K562 (cell line): ENCODE data around the gene GARIN5B. TPM values are rescaled to one million over a fixed set of nuclear protein-coding genes. Genes with fewer than 3 reads are reported as not detected.

Experiments
- BRD4 ChIP-seq: fragments of 200-600 bp; sonication (generic); IDR thresholded peaks from 2 replicates; pipeline ENCODE4 v1.6.1; 2017; ENCODE audit warnings: inconsistent platforms
- CHAMP1 ChIP-seq: fragments of 450-650 bp; IDR thresholded peaks from 2 replicates; pipeline ENCODE4 v1.6.1; 2016; ENCODE audit warnings: mild to moderate bottlenecking
- CREB3 ChIP-seq: fragments of 450-650 bp; conservative IDR thresholded peaks from 2 replicates; pipeline ENCODE4 v1.6.1; 2016; ENCODE audit warnings: missing genetic modification characterization, low read depth, mild to moderate bottlenecking, missing compliant biosample characterization, moderate library complexity
- CTCF ChIP-seq, 3 experiments: IDR thresholded peaks in 2 of 3; conservative IDR thresholded peaks in 1 of 3; 2 replicates each; pipeline ENCODE4 v1.5.1; 2011 to 2012; ENCODE audit warnings: low read length in 3 of 3, mild to moderate bottlenecking in 3 of 3, control low read depth in 2 of 3, improper control_type of control experiment in 1 of 3, inconsistent platforms in 1 of 3, low read depth in 1 of 3, mixed read lengths in 1 of 3, moderate library complexity in 1 of 3; ENCODE audit not compliant: insufficient read depth in 2 of 3
- DDX20 ChIP-seq: fragments of 450-650 bp; IDR thresholded peaks from 2 replicates; pipeline ENCODE4 v1.6.1; 2016; ENCODE audit warnings: missing genetic modification characterization, low read depth, mild to moderate bottlenecking, missing compliant biosample characterization, moderate library complexity
- ID3 ChIP-seq, 2 experiments: fragments of 250-450 bp in 1 of 2; fragments of 450-650 bp in 1 of 2; sonication (Bioruptor Pico) in 1 of 2; IDR thresholded peaks; 2 replicates each; pipeline versions ENCODE4 v1.6.1 to v1.8.0; 2016 to 2021; ENCODE audit warnings: mild to moderate bottlenecking in 2 of 2, moderate library complexity in 2 of 2, missing compliant biosample characterization in 1 of 2, missing genetic modification characterization in 1 of 2
- KAT8 ChIP-seq: fragments of 450-650 bp; IDR thresholded peaks from 2 replicates; pipeline ENCODE4 v1.6.1; 2016; ENCODE audit warnings: low read depth, mild to moderate bottlenecking
- KLF1 ChIP-seq: fragments of 450-650 bp; IDR thresholded peaks from 2 replicates; pipeline ENCODE4 v1.6.1; 2016; ENCODE audit warnings: missing genetic modification characterization, missing compliant biosample characterization
- MAFG ChIP-seq: fragments of 450-650 bp; conservative IDR thresholded peaks from 2 replicates; pipeline ENCODE4 v1.6.1; 2016; ENCODE audit warnings: missing genetic modification characterization, missing compliant biosample characterization
- PHF21A ChIP-seq: fragments of 450-650 bp; IDR thresholded peaks from 2 replicates; pipeline ENCODE4 v1.6.1; 2017; ENCODE audit warnings: low read depth, borderline replicate concordance
- RCOR1 ChIP-seq, 2 experiments: IDR thresholded peaks; 2 replicates each; pipeline ENCODE4 v1.6.1; 2012; ENCODE audit warnings: low read depth in 2 of 2, low read length in 2 of 2, borderline replicate concordance in 1 of 2, improper control_type of control experiment in 1 of 2
- ZFX ChIP-seq: sonication (generic); formaldehyde crosslinking; IDR thresholded peaks from 2 replicates; pipeline ENCODE4 v1.8.0; 2022; ENCODE audit warnings: mild to moderate bottlenecking, missing genetic modification reagents, moderate library complexity
- polyA plus RNA-seq, 8 experiments: library from polyadenylated mRNA; depleted of rRNA in 4 of 8; stranded (reverse) in 5 of 8; unstranded in 3 of 8; fragments of >200 nt; fragmentation: Nextera tagmentation in 2 of 8; fragmentation: Illumina TruSeq in 1 of 8; extraction: Ambion mirVana in 2 of 8; extraction: Trizol in 1 of 8; gene quantifications; 2 replicates each; pipeline versions ENCODE4 v1.2.1 to v1.2.3, GENCODE V29; 2011 to 2014; ENCODE audit warnings: inconsistent platforms in 1 of 8, missing spikeins in 1 of 8
- total RNA-seq, 7 experiments: library from RNA; depleted of rRNA in 6 of 7; stranded (reverse); fragments of >200 nt in 6 of 7; fragmentation: Illumina TruSeq in 2 of 7; extraction: Trizol in 2 of 7; gene quantifications; 2 replicates each; pipeline versions ENCODE4 v1.2.1 to v1.2.3, GENCODE V29; 2011 to 2021; ENCODE audit warnings: low replicate concordance in 1 of 7
- TF ChIP-seq, protein P1 (sequence below): IDR thresholded peaks from 2 replicates; pipeline ENCODE4 v1.6.1; 2011; ENCODE audit not compliant: insufficient read length; ENCODE audit errors: extremely low read depth
- TF ChIP-seq, protein P2 (sequence below): fragments of 250-450 bp; sonication (Bioruptor Pico); IDR thresholded peaks from 2 replicates; pipeline ENCODE4 v1.9.0; 2021; ENCODE audit warnings: mild to moderate bottlenecking, inconsistent platforms
- TF ChIP-seq, protein P3 (sequence below): fragments of 250-450 bp; sonication (Bioruptor Pico); IDR thresholded peaks from 2 replicates; pipeline ENCODE4 v1.8.0; 2022; ENCODE audit warnings: moderate library complexity, mild to moderate bottlenecking, inconsistent platforms

GARIN5B gene
- total and polyA plus RNA-seq, 9 of the 15 experiments (the other 6 are each of a cell fraction or from before 2014, with no cell fraction given), result not detected

GRCh38 chr19:55339105-55339888 is 23.8 kb downstream of the GARIN5B start, which contains the start of gene KMT5C (continued):
- TF ChIP-seq CHAMP1, result no peak
- no peak for TF ChIP-seq ID3 (CRISPR knock-in tag; IDR thresholded peaks at IDR 0.05)
- no peak for TF ChIP-seq ID3 (tag; IDR thresholded peaks at IDR 0.05)
- TF ChIP-seq ZFX, result peak; percentile 62; the same call in 1 of the 2 replicates
- TF ChIP-seq CTCF (IDR thresholded peaks at IDR 0.05 in 2 of 3, conservative IDR thresholded peaks at IDR 0.05 in 1 of 3; ENCODE audit: insufficient read depth in 2 of 3, low read depth in 1 of 3, low read length in 3 of 3), result peak; percentile 30 to 48 (median 40); a peak in 5 of 6 replicates
- TF ChIP-seq CREB3 (tag), result no peak
- TF ChIP-seq, protein P1, sequence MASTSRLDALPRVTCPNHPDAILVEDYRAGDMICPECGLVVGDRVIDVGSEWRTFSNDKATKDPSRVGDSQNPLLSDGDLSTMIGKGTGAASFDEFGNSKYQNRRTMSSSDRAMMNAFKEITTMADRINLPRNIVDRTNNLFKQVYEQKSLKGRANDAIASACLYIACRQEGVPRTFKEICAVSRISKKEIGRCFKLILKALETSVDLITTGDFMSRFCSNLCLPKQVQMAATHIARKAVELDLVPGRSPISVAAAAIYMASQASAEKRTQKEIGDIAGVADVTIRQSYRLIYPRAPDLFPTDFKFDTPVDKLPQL, result no peak
- TF ChIP-seq KAT8, result no peak
- TF ChIP-seq RCOR1 (IDR thresholded peaks at IDR 0.05; ENCODE audit: borderline replicate concordance in 1 of 2, low read depth in 2 of 2, low read length in 2 of 2), result peak in 1 of 2 experiments; percentile 73; a peak in 2 of 4 replicates
- no peak for TF ChIP-seq PHF21A
- peak; percentile 22; the same call in 1 of the 2 replicates for TF ChIP-seq KLF1
- TF ChIP-seq DDX20, result no peak
- no peak for TF ChIP-seq BRD4
- TF ChIP-seq MAFG, result no peak
- TF ChIP-seq, protein P2, sequence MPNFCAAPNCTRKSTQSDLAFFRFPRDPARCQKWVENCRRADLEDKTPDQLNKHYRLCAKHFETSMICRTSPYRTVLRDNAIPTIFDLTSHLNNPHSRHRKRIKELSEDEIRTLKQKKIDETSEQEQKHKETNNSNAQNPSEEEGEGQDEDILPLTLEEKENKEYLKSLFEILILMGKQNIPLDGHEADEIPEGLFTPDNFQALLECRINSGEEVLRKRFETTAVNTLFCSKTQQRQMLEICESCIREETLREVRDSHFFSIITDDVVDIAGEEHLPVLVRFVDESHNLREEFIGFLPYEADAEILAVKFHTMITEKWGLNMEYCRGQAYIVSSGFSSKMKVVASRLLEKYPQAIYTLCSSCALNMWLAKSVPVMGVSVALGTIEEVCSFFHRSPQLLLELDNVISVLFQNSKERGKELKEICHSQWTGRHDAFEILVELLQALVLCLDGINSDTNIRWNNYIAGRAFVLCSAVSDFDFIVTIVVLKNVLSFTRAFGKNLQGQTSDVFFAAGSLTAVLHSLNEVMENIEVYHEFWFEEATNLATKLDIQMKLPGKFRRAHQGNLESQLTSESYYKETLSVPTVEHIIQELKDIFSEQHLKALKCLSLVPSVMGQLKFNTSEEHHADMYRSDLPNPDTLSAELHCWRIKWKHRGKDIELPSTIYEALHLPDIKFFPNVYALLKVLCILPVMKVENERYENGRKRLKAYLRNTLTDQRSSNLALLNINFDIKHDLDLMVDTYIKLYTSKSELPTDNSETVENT (CRISPR knock-in tag), result no peak
- TF ChIP-seq, protein P3, sequence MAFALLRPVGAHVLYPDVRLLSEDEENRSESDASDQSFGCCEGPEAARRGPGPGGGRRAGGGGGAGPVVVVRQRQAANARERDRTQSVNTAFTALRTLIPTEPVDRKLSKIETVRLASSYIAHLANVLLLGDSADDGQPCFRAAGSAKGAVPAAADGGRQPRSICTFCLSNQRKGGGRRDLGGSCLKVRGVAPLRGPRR (CRISPR knock-in tag), result no peak
